Measurements from ENCODE around the gene STEAP1. TPM values are rescaled to one million over a fixed set of nuclear protein-coding genes. Genes with fewer than 3 reads are reported as not detected.

STEAP1 gene
- total RNA-seq, 1 donor from 2014 or later, result 8.2 TPM

GRCh38 chr7:90165724-90166123 lies 11.5 kb downstream of the STEAP1 start:
- Histone ChIP-seq H3K4me3 (no peak overlapping the region), H3K36me3 (no peaks in the 10 kb centered on the region), H3K27ac (no peak overlapping the region), H3K4me1 (no peaks in the 10 kb centered on the region), H3K9me3 (no peaks in the 10 kb centered on the region), H3K27me3 (ENCODE audit: low read depth) (no peaks in the 10 kb centered on the region)
- ATAC-seq, result no peak
- no peak for DNase-seq
- TF ChIP-seq CTCF (IDR thresholded peaks at IDR 0.05), result no peak
- intact Hi-C loops (cut with DNase I), result no loop called here

- TF ChIP-seq CTCF (IDR thresholded peaks at IDR 0.05), result no peak
- no peak overlapping the region for H3K27ac ChIP-seq
- no peak overlapping the region for H3K4me3 ChIP-seq
- DNase-seq (no peak), ATAC-seq (no peak)
- H3K4me1 ChIP-seq, result no peaks in the 10 kb centered on the region
- H3K27me3 ChIP-seq (ENCODE audit: low read depth), result no peaks in the 10 kb centered on the region
- no peaks in the 10 kb centered on the region for H3K36me3 ChIP-seq
- intact Hi-C loops (cut with DNase I), result no loop called here
- H3K9me3 ChIP-seq, result no peaks in the 10 kb centered on the region
These were observed 11.9 kb downstream of the STEAP1 start for GRCh38 chr7:90166153-90166552.

GRCh38 chr7:90167361-90167760 lies 13.1 kb downstream of the STEAP1 start:
- Histone ChIP-seq H3K27me3 (ENCODE audit: low read depth) (no peaks in the 10 kb centered on the region), H3K27ac (no peak overlapping the region)
- intact Hi-C loops (cut with DNase I), result no loop called here

GRCh38 chr7:90169891-90170290 lies 15.6 kb downstream of the STEAP1 start:
- ATAC-seq, result no peak
- H3K27me3 ChIP-seq (ENCODE audit: low read depth), result no peaks in the 10 kb centered on the region
- intact Hi-C loops (cut with DNase I), result no loop called here

More at GRCh38 chr7:90167361-90167760, 13.1 kb downstream of the STEAP1 start:
- ATAC-seq, result no peak
- no peak overlapping the region for H3K4me3 ChIP-seq
- DNase-seq, result no peak
- no peaks in the 10 kb centered on the region for H3K36me3 ChIP-seq
- TF ChIP-seq CTCF (IDR thresholded peaks at IDR 0.05), result no peak
- no peaks in the 10 kb centered on the region for H3K9me3 ChIP-seq
- no peaks in the 10 kb centered on the region for H3K4me1 ChIP-seq

GRCh38 chr7:90172121-90172520 lies 17.9 kb downstream of the STEAP1 start:
- intact Hi-C loops (cut with DNase I), result no loop called here
- Histone ChIP-seq H3K27me3 (ENCODE audit: low read depth) (no peaks in the 10 kb centered on the region), H3K4me3 (no peak overlapping the region), H3K9me3 (no peaks in the 10 kb centered on the region), H3K4me1 (no peaks in the 10 kb centered on the region), H3K27ac (no peak overlapping the region), H3K36me3 (no peaks in the 10 kb centered on the region)
- DNase-seq (no peak), ATAC-seq (no peak)
- no peak for TF ChIP-seq CTCF (IDR thresholded peaks at IDR 0.05)

More at GRCh38 chr7:90169891-90170290, 15.6 kb downstream of the STEAP1 start:
- DNase-seq, result no peak
- H3K4me1 ChIP-seq, result no peaks in the 10 kb centered on the region
- H3K27ac ChIP-seq, result no peak overlapping the region
- no peak for TF ChIP-seq CTCF (IDR thresholded peaks at IDR 0.05)
- H3K36me3 ChIP-seq, result no peaks in the 10 kb centered on the region
- H3K9me3 ChIP-seq, result no peaks in the 10 kb centered on the region
- no peak overlapping the region for H3K4me3 ChIP-seq

GRCh38 chr7:90172624-90173023 lies 18.4 kb downstream of the STEAP1 start:
- intact Hi-C loops (cut with DNase I), result no loop called here
- DNase-seq (no peak), ATAC-seq (no peak)
- Histone ChIP-seq H3K27me3 (ENCODE audit: low read depth) (no peaks in the 10 kb centered on the region), H3K4me3 (no peak overlapping the region), H3K36me3 (no peaks in the 10 kb centered on the region), H3K9me3 (no peaks in the 10 kb centered on the region), H3K27ac (no peak overlapping the region), H3K4me1 (no peaks in the 10 kb centered on the region)
- no peak for TF ChIP-seq CTCF (IDR thresholded peaks at IDR 0.05)
